Psoas muscle (tissue), 8 donors: ENCODE measurements around the gene CACNG8. TPM values are rescaled to one million over a fixed set of nuclear protein-coding genes. Genes with fewer than 3 reads are reported as not detected.

ENCODE experiments used
- ATAC-seq, 4 donors: fragments of 200-7000 bp; cut with Tn5 transposase; one replicate each; pipeline ENCODE4 v1.9.1; 2020; ENCODE audit warnings: moderate library complexity in 3 of 4, mild to moderate bottlenecking in 2 of 4
- DNase-seq, 2 donors: peaks; one replicate each; pipeline ENCODE4 v3.0.0-alpha.2; 2020
- H3K27ac ChIP-seq: fragments of 200-600 bp; one replicate; pipeline ENCODE4 v1.8.0; 2022
- H3K27me3 ChIP-seq, 3 donors: fragments of 200-600 bp in 1 of 3; one replicate each; pipeline versions ENCODE4 v1.6.1 to v1.8.0; 2013 to 2022; ENCODE audit warnings: low read length in 2 of 3, mild to moderate bottlenecking in 2 of 3, moderate library complexity in 1 of 3; ENCODE audit not compliant: insufficient read depth in 3 of 3
- H3K36me3 ChIP-seq, 2 donors: fragments of 200-600 bp in 1 of 2; one replicate each; pipeline versions ENCODE4 v1.6.1 to v1.8.0; 2013 to 2022; ENCODE audit warnings: low read depth in 1 of 2, mild to moderate bottlenecking in 1 of 2, moderate library complexity in 1 of 2; ENCODE audit not compliant: insufficient read depth in 1 of 2
- H3K4me1 ChIP-seq: fragments of 200-600 bp; one replicate; pipeline ENCODE4 v1.8.0; 2022
- H3K4me3 ChIP-seq: fragments of 200-600 bp; one replicate; pipeline ENCODE4 v1.8.0; 2022; ENCODE audit warnings: mild to moderate bottlenecking
- H3K9me3 ChIP-seq: fragments of 200-600 bp; one replicate; pipeline ENCODE4 v1.8.0; 2022
- WGBS, 3 donors: extraction: QIAGEN DNeasy Blood & Tissue Kit; methylation state at CpG; one replicate each; pipeline versions ENCODE4 v1.1.6 to v1.1.7; 2013; 5-methylcytosine and 5-hydroxymethylcytosine counted together
- intact Hi-C, 2 donors: fragments of 100-400 bp; cut with DNase I; formaldehyde crosslinking; loops; one replicate each; pipeline versions ENCODE4 v1.11.0 to v1.14.2; 2022
- polyA plus RNA-seq, 3 donors: library from polyadenylated mRNA; stranded (reverse); fragments of 200-250 nt; gene quantifications; one replicate each; pipeline ENCODE4 v1.2.3, GENCODE V29; 2013
- total RNA-seq, 4 donors: library from RNA; stranded (reverse); fragmentation: NEBNext Ultra II Directional in 2 of 4; extraction: Animal tissue kit (Norgen Biotek cat#: 25700) in 2 of 4; gene quantifications; one replicate each; pipeline versions ENCODE4 v1.2.1 to v1.2.4, GENCODE V29; 2021 to 2023
- TF ChIP-seq, protein P1 (sequence below): fragments of 200-600 bp; IDR thresholded peaks from one replicate; pipeline ENCODE4 v1.8.0; 2022; ENCODE audit warnings: antibody characterized with exemption
- donor health status: healthy with polysubstance abuse.
- donor health status: DM: no; HTN: no; CAD: no; lungs with moderate emphysema.
- donor health status: Bipolar disorder and iron deficiency.
- donor health status: healthy.
- donor health status: DM: yes; HTN: yes; CAD: no.
- donor health status: DM: no; HTN: no; CAD: no.
- donor health status: DM: no; HTN: no; CAD: no.
- donor health status: DM: yes; HTN: yes; CAD: no.

The CACNG8 gene
- total and polyA plus RNA-seq, 7 donors: 0.04 to 0.42 (median 0.16) TPM

DNA sequence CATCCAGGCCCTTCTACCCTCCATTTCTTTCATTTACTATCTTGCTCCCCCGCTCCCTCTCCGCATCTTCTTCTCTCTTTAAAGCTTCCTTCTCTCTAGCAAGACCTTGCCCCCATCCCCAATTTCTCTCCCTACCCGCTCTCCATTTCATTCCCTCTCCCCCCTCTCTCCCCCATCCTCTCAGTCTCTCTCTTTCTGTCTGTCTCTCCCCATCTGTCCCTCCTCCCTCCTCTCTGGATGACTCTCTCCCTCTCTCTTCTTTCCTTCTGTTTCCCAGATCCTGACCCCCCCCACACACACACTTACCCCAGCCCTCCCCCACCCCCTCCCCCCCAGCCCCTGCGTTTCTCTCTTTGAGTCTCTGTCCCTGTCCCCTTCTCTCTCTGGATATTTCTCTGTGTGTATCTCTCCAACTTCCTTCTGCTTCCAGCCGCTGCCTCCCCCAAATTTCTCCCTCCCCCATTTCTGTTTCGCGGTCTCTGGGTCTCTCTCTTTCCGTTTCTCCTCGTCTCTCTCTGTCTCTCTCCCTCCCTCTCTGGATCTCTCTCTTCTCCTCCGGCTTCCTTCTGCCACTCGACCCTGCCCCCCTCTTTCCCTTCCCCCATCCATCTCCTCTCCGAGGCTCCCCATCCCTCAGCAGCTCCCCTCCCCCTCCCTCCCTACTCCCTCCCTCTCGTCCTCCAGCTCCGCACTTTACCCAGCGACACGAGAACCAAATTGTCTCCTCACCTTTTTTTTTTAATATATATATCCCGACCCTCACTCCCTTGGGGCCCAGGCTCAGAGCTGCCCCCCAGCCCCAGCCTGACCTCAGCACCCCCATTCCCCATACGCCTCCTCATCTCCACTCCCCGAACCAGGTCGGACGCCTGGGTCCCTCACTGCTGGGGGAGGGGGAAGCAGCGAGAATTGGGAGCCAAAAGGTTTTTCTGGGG lies 3.6 kb upstream of the CACNG8 start:
- peaks cover 0 to 80% (median 32%) of the 10 kb centered on the region in 3 donors for H3K27me3 ChIP-seq
- no peaks in the 10 kb centered on the region for H3K4me1 ChIP-seq
- intact Hi-C loops: no loop called here
- H3K36me3 ChIP-seq: no peaks in the 10 kb centered on the region
- 2 to 3% (median 3%) methylated on average over 21 to 22 of the region's 22 CpGs for WGBS, 3 donors
- ATAC-seq (no peak), DNase-seq (no peak)
- TF ChIP-seq, protein P1, sequence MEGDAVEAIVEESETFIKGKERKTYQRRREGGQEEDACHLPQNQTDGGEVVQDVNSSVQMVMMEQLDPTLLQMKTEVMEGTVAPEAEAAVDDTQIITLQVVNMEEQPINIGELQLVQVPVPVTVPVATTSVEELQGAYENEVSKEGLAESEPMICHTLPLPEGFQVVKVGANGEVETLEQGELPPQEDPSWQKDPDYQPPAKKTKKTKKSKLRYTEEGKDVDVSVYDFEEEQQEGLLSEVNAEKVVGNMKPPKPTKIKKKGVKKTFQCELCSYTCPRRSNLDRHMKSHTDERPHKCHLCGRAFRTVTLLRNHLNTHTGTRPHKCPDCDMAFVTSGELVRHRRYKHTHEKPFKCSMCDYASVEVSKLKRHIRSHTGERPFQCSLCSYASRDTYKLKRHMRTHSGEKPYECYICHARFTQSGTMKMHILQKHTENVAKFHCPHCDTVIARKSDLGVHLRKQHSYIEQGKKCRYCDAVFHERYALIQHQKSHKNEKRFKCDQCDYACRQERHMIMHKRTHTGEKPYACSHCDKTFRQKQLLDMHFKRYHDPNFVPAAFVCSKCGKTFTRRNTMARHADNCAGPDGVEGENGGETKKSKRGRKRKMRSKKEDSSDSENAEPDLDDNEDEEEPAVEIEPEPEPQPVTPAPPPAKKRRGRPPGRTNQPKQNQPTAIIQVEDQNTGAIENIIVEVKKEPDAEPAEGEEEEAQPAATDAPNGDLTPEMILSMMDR: no peak
- no peaks in the 10 kb centered on the region for H3K9me3 ChIP-seq
- no peak overlapping the region for H3K27ac ChIP-seq
- no peak overlapping the region for H3K4me3 ChIP-seq

DNA sequence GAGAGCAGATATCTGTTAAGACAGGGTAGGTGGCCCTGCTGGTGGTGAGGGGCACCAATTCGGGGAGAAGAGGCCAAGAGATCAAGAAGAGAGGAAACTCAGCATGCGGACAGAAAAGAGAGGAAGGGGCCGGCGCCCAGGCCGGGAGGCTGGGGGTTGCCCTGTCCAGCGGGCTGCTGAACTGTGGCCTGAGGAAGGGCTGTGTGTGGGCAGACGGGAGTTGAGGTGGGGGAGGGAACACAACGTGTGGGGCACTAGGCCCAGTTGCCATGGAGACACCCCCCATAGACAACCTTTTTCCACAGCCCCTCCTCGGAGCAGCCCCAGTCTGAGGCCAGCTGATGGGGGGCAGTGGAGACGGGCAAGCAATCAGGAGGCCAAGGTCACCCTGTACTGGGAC lies 2.5 kb upstream of the CACNG8 start:
- intact Hi-C loops: no loop called here
- WGBS, 3 donors: 8 to 9% (median 8%) methylated on average over 10 of the region's 10 CpGs
- H3K9me3 ChIP-seq: no peaks in the 10 kb centered on the region
- no peak overlapping the region for H3K4me3 ChIP-seq
- no peaks in the 10 kb centered on the region for H3K36me3 ChIP-seq
- no peak for DNase-seq
- H3K27me3 ChIP-seq: peaks cover 0 to 87% (median 32%) of the 10 kb centered on the region in 3 donors
- TF ChIP-seq, protein P1: no peak
- no peaks in the 10 kb centered on the region for H3K4me1 ChIP-seq
- H3K27ac ChIP-seq: no peak overlapping the region
- ATAC-seq: no peak

DNA sequence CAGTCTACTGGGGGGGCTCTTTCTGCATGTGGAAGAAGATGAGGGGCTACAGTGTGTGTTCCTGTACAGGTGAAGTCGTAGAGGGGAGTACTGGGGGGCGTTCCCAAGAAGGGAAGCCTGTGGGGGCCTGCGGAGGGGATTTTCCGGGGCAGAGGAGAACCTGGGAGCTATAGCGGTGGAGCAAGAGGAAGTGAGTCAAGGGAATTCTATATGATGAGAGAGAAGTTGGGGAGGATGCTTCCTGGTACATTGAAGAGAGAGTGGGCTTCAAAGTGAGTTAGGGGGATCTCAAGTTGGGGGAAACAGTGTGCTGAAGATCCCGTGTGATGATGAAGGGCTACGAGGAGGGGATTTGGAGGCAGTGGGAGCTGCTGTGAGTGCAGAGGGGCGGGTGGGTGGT lies 1.9 kb upstream of the CACNG8 start:
- no peaks in the 10 kb centered on the region for H3K4me1 ChIP-seq
- DNase-seq: no peak
- no peaks in the 10 kb centered on the region for H3K36me3 ChIP-seq
- TF ChIP-seq, protein P1: no peak
- no peak overlapping the region for H3K27ac ChIP-seq
- WGBS, 3 donors: 4 to 11% (median 7%) methylated on average over 8 of the region's 8 CpGs
- no peak overlapping the region for H3K4me3 ChIP-seq
- peaks cover 0 to 87% (median 32%) of the 10 kb centered on the region in 3 donors for H3K27me3 ChIP-seq
- intact Hi-C loops: no loop called here
- H3K9me3 ChIP-seq: no peaks in the 10 kb centered on the region
- no peak for ATAC-seq

DNA sequence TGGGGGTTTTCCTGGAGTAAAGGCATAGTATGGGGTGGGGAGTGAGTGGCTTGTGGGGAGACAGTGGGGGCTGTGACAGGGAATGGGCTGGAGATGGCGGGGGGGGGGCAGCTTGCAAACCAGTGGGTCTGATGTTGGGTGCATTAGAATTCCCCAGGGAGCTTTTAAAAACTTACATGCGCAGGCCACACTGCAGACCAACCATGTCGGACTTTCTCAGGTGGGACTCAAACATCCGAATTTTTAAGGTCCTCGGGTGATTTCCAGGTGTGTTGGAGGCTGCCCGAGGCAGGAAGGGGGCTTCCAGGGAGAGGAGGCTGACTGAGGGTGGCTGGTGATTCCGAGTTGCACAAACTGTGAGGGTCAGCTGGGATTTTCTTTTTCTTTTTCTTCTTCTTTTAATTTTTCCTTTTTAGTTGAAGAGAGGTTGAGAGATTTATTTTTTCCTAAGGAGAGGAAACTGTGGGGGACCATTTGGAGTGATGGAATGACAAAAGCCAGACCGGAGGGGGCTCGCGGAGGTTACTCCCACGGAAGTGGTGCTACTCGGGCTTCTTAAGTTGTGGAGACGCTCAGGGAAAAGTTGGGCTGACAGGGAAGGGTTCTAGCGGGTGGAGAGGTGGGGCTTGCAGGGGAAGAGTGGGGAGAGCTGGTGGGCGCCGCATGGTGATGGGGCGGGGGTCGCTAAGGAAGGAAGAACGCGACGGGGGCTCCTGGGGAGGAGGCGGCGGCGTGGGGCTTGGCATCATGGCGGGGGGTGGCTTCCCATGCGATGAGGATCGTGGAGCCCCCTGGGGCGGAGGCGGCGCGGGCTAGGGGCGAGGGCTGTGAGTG lies 997 bp upstream of the CACNG8 start:
- H3K9me3 ChIP-seq: no peaks in the 10 kb centered on the region
- intact Hi-C loops: no loop called here
- H3K27me3 ChIP-seq: peaks cover 0 to 87% (median 32%) of the 10 kb centered on the region in 3 donors
- TF ChIP-seq, protein P1: no peak
- ATAC-seq (no peak), DNase-seq (no peak)
- no peaks in the 10 kb centered on the region for H3K36me3 ChIP-seq
- WGBS, 3 donors: 1 to 3% (median 2%) methylated on average over 31 to 32 of the region's 32 CpGs
- H3K4me1 ChIP-seq: no peaks in the 10 kb centered on the region
- no peak overlapping the region for H3K4me3 ChIP-seq
- no peak overlapping the region for H3K27ac ChIP-seq
